ENCODE measurements around the gene TTC3.

- TF ChIP-seq CTCF (tag by site-specific recombination; IDR thresholded peaks at IDR 0.05) (no peak), REST (tag by site-specific recombination; IDR thresholded peaks at IDR 0.05) (no peak), ZNF121 (tag by site-specific recombination; IDR thresholded peaks at IDR 0.05) (no peak), ZNF555 (tag by site-specific recombination; conservative IDR thresholded peaks at IDR 0.05) (no peak), BCL11B (tag by site-specific recombination; IDR thresholded peaks at IDR 0.05; ENCODE audit: low read depth) (no peak), ZNF202 (tag by site-specific recombination; IDR thresholded peaks at IDR 0.05; ENCODE audit: borderline replicate concordance) (no peak), ZNF658 (tag by site-specific recombination; IDR thresholded peaks at IDR 0.05) (no peak), ZNF302 (tag by site-specific recombination; IDR thresholded peaks at IDR 0.05; ENCODE audit: low read depth) (no peak), ZNF449 (tag by site-specific recombination; IDR thresholded peaks at IDR 0.05) (no peak), ZNF404 (tag by site-specific recombination; IDR thresholded peaks at IDR 0.05) (no peak), ZNF654 (tag by site-specific recombination; IDR thresholded peaks at IDR 0.05; ENCODE audit: low read depth) (no peak)
These were observed 27.9 kb upstream of the TTC3 start for GRCh38 chr21:37045149-37045548.
